Measurements from ENCODE around the gene RARB.

GRCh38 chr3:25424614-25425013 lies 3.4 kb upstream of the RARB start:
- no peak for TF ChIP-seq POLR2A (IDR thresholded peaks at IDR 0.05)
- TF ChIP-seq CTCF (IDR thresholded peaks at IDR 0.05), result no peak
- no peak for TF ChIP-seq EP300 (IDR thresholded peaks at IDR 0.05)
